ENCODE data around the gene NDC80. TPM values are rescaled to one million over a fixed set of nuclear protein-coding genes. Genes with fewer than 3 reads are reported as not detected.
"Not testable (repeated sequence)": the region's sequence is repeated elsewhere in the genome, so short reads cannot be mapped to it uniquely, and the experiment has no call there.

Gene NDC80
- polyA plus RNA-seq = 10 to 100 TPM in 2 of 4 donors, under 1 TPM in 2; 0.81 to 16.0 (median 6.9) TPM
- long read RNA-seq, donor 1 = 0 reads
- long read RNA-seq, donor 2, partial matches to known transcripts = 0 of 2 reads
- long read RNA-seq, donor 2, other reads (novel, unspliced or antisense) = 0 of 2 reads
- long read RNA-seq, donor 3, partial matches to known transcripts = 0 of 1 reads
- long read RNA-seq, donor 3, other reads (novel, unspliced or antisense) = 0 of 1 reads
- long read RNA-seq, donor 4 = 0 reads
- long read RNA-seq, donor 5 = 0 reads
- long read RNA-seq, donor 6 = 0 reads
- long read RNA-seq, donor 7, transcript NDC80-201 (17 exons, 2,172 nt) = major isoform, 10 of 10 reads
- long read RNA-seq, donor 7, partial matches to known transcripts = 0 of 10 reads
- long read RNA-seq, donor 7, other reads (novel, unspliced or antisense) = 0 of 10 reads
- long read RNA-seq, donor 8 = 0 reads
- long read RNA-seq, donor 9 = 0 reads
- long read RNA-seq, donor 10 = 0 reads

- Histone ChIP-seq H3K9me3 (ENCODE audit: control insufficient read depth in 2 of 2, insufficient read depth in 1 of 2, low read depth in 1 of 2, low read length in 1 of 2) (no peaks in the 10 kb centered on the region), H3K36me3 (ENCODE audit: control insufficient read depth in 3 of 3, insufficient read depth in 2 of 3, low read depth in 1 of 3, low read length in 3 of 3) (no peaks in the 10 kb centered on the region), H3K27me3 (ENCODE audit: control insufficient read depth in 3 of 3, insufficient read depth in 3 of 3, low read length in 3 of 3) (no peaks in the 10 kb centered on the region), H3K4me3 (ENCODE audit: low read depth in 1 of 3, low read length in 3 of 3) (peak within 1 kb of the TSS; percentile 67 to 80 (median 73)), H3K27ac (ENCODE audit: low read depth in 1 of 3, low read length in 2 of 3) (peak within 1 kb of the TSS; percentile 89 to 100 (median 93)), H3K4me1 (ENCODE audit: control insufficient read depth in 3 of 3, insufficient read depth in 2 of 3, low read depth in 1 of 3, low read length in 2 of 3) (peaks cover 0 to 18% (median 3%) of the 10 kb centered on the region in 3 donors)
- DNase-seq (peak; percentile 84 to 96), FAIRE-seq (no peak)
- 0 to 1% (median 0%) methylated on average over 55 of the region's 55 CpGs for WGBS, 3 donors
These were observed at the start of gene NDC80, which contains the start of gene METTL4 for GRCh38 chr18:2571200-2572170. TSS of gene NDC80 (plus strand) at chr18:2571557. CDS start at chr18:2572986, 1,429 bp downstream. TSS of gene METTL4 (minus strand) at chr18:2571505. CDS start at chr18:2567216, 4,289 bp downstream.

GRCh38 chr18:2522112-2522511 lies 49.2 kb upstream of the NDC80 start:
- H3K9me3 ChIP-seq (ENCODE audit: control insufficient read depth in 2 of 2, insufficient read depth in 1 of 2, low read depth in 1 of 2, low read length in 1 of 2) = no peaks in the 10 kb centered on the region
- 62 to 88% (median 77%) methylated on average over 4 of the region's 4 CpGs for WGBS, 3 donors

GRCh38 chr18:2524794-2525198 lies 46.6 kb upstream of the NDC80 start:
- not testable (repeated sequence) for H3K4me3 ChIP-seq (ENCODE audit: low read depth in 1 of 3, low read length in 3 of 3); H3K9me3 ChIP-seq (ENCODE audit: control insufficient read depth in 2 of 2, insufficient read depth in 1 of 2, low read depth in 1 of 2, low read length in 1 of 2); H3K4me1 ChIP-seq (ENCODE audit: control insufficient read depth in 3 of 3, insufficient read depth in 2 of 3, low read depth in 1 of 3, low read length in 2 of 3); DNase-seq; H3K27me3 ChIP-seq (ENCODE audit: control insufficient read depth in 3 of 3, insufficient read depth in 3 of 3, low read length in 3 of 3); FAIRE-seq; H3K27ac ChIP-seq (ENCODE audit: low read depth in 1 of 3, low read length in 2 of 3); H3K36me3 ChIP-seq (ENCODE audit: control insufficient read depth in 3 of 3, insufficient read depth in 2 of 3, low read depth in 1 of 3, low read length in 3 of 3)
- 8 to 29% (median 17%) methylated on average over 2 of the region's 2 CpGs for WGBS, 3 donors

More at GRCh38 chr18:2522112-2522511, 49.2 kb upstream of the NDC80 start:
- Histone ChIP-seq H3K27me3 (ENCODE audit: control insufficient read depth in 3 of 3, insufficient read depth in 3 of 3, low read length in 3 of 3) (no peaks in the 10 kb centered on the region), H3K36me3 (ENCODE audit: control insufficient read depth in 3 of 3, insufficient read depth in 2 of 3, low read depth in 1 of 3, low read length in 3 of 3) (no peaks in the 10 kb centered on the region), H3K27ac (ENCODE audit: low read depth in 1 of 3, low read length in 2 of 3) (no peak overlapping the region), H3K4me1 (ENCODE audit: control insufficient read depth in 3 of 3, insufficient read depth in 2 of 3, low read depth in 1 of 3, low read length in 2 of 3) (no peaks in the 10 kb centered on the region), H3K4me3 (ENCODE audit: low read depth in 1 of 3, low read length in 3 of 3) (no peak overlapping the region)
- FAIRE-seq (no peak), DNase-seq (no peak)

DNA sequence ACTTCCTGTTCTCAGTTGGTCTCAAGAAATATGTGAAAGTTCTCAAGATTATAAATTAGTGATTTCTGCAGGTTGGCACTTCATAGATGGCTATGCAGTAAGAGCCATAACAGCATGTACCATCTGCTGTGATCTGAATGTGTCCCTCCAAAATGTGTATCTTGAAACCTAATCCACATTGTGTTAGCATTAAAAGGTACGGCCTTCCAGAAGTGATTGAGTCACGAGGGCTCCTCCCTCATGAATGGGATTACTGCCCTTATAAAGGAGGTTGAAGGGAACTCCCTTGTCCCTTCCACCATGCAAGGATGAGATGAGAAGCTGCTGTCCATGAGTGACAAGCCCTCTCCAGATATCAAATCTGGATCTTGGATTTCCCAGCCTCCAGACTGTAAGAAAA lies 45.0 kb upstream of the NDC80 start:
- FAIRE-seq (no peak), DNase-seq (peak in 1 of 2 donors; percentile 5)
- no peak overlapping the region for H3K27ac ChIP-seq (ENCODE audit: low read depth in 1 of 3, low read length in 2 of 3)
- H3K4me3 ChIP-seq (ENCODE audit: low read depth in 1 of 3, low read length in 3 of 3) = no peak overlapping the region
- no peaks in the 10 kb centered on the region for H3K36me3 ChIP-seq (ENCODE audit: control insufficient read depth in 3 of 3, insufficient read depth in 2 of 3, low read depth in 1 of 3, low read length in 3 of 3)
- H3K9me3 ChIP-seq (ENCODE audit: control insufficient read depth in 2 of 2, insufficient read depth in 1 of 2, low read depth in 1 of 2, low read length in 1 of 2) = no peaks in the 10 kb centered on the region
- H3K27me3 ChIP-seq (ENCODE audit: control insufficient read depth in 3 of 3, insufficient read depth in 3 of 3, low read length in 3 of 3) = no peaks in the 10 kb centered on the region
- no peaks in the 10 kb centered on the region for H3K4me1 ChIP-seq (ENCODE audit: control insufficient read depth in 3 of 3, insufficient read depth in 2 of 3, low read depth in 1 of 3, low read length in 2 of 3)
- 25 to 70% (median 39%) methylated on average over 2 of the region's 2 CpGs for WGBS, 3 donors

GRCh38 chr18:2529154-2529553 lies 42.2 kb upstream of the NDC80 start:
- Histone ChIP-seq H3K9me3 (ENCODE audit: control insufficient read depth in 2 of 2, insufficient read depth in 1 of 2, low read depth in 1 of 2, low read length in 1 of 2) (no peaks in the 10 kb centered on the region), H3K27me3 (ENCODE audit: control insufficient read depth in 3 of 3, insufficient read depth in 3 of 3, low read length in 3 of 3) (no peaks in the 10 kb centered on the region), H3K27ac (ENCODE audit: low read depth in 1 of 3, low read length in 2 of 3) (no peak overlapping the region), H3K4me1 (ENCODE audit: control insufficient read depth in 3 of 3, insufficient read depth in 2 of 3, low read depth in 1 of 3, low read length in 2 of 3) (no peaks in the 10 kb centered on the region), H3K36me3 (ENCODE audit: control insufficient read depth in 3 of 3, insufficient read depth in 2 of 3, low read depth in 1 of 3, low read length in 3 of 3) (no peaks in the 10 kb centered on the region), H3K4me3 (ENCODE audit: low read depth in 1 of 3, low read length in 3 of 3) (no peak overlapping the region)
- FAIRE-seq = no peak
- 88 to 92% (median 92%) methylated on average over 7 of the region's 7 CpGs for WGBS, 3 donors
- no peak for DNase-seq

GRCh38 chr18:2531751-2532150 lies 39.6 kb upstream of the NDC80 start:
- no peak for FAIRE-seq
- Histone ChIP-seq H3K4me1 (ENCODE audit: control insufficient read depth in 3 of 3, insufficient read depth in 2 of 3, low read depth in 1 of 3, low read length in 2 of 3) (no peaks in the 10 kb centered on the region), H3K27me3 (ENCODE audit: control insufficient read depth in 3 of 3, insufficient read depth in 3 of 3, low read length in 3 of 3) (no peaks in the 10 kb centered on the region), H3K27ac (ENCODE audit: low read depth in 1 of 3, low read length in 2 of 3) (no peak overlapping the region), H3K4me3 (ENCODE audit: low read depth in 1 of 3, low read length in 3 of 3) (no peak overlapping the region), H3K9me3 (ENCODE audit: control insufficient read depth in 2 of 2, insufficient read depth in 1 of 2, low read depth in 1 of 2, low read length in 1 of 2) (no peaks in the 10 kb centered on the region), H3K36me3 (ENCODE audit: control insufficient read depth in 3 of 3, insufficient read depth in 2 of 3, low read depth in 1 of 3, low read length in 3 of 3) (no peaks in the 10 kb centered on the region)
- DNase-seq = no peak
- WGBS, 3 donors = 93 to 98% (median 95%) methylated on average over 2 of the region's 2 CpGs

DNA sequence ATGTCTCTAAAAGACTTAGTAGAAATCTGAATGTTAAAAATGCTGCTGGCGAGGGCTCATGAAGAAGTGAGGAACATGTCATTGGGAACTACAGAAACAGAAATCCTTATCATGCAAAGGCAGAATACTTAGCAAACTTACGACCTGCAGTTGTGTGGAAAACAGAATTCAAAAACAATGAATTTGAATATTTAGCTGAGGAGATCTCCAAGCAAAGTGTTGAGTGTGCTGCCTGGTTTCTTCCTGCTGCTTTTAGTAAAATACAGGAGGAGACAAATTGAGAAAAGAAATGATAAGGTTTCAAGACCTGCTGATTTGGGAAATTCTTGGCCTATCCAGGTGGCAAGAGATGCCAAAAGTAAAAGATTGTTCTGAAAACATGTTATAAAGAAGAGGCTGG lies 38.6 kb upstream of the NDC80 start:
- H3K9me3 ChIP-seq (ENCODE audit: control insufficient read depth in 2 of 2, insufficient read depth in 1 of 2, low read depth in 1 of 2, low read length in 1 of 2) = no peaks in the 10 kb centered on the region
- DNase-seq = no peak
- no peaks in the 10 kb centered on the region for H3K4me1 ChIP-seq (ENCODE audit: control insufficient read depth in 3 of 3, insufficient read depth in 2 of 3, low read depth in 1 of 3, low read length in 2 of 3)
- no peaks in the 10 kb centered on the region for H3K27me3 ChIP-seq (ENCODE audit: control insufficient read depth in 3 of 3, insufficient read depth in 3 of 3, low read length in 3 of 3)
- 95 to 96% (median 96%) methylated on average over 2 of the region's 2 CpGs for WGBS, 3 donors
- H3K27ac ChIP-seq (ENCODE audit: low read depth in 1 of 3, low read length in 2 of 3) = no peak overlapping the region
- FAIRE-seq = no peak
- no peaks in the 10 kb centered on the region for H3K36me3 ChIP-seq (ENCODE audit: control insufficient read depth in 3 of 3, insufficient read depth in 2 of 3, low read depth in 1 of 3, low read length in 3 of 3)
- H3K4me3 ChIP-seq (ENCODE audit: low read depth in 1 of 3, low read length in 3 of 3) = no peak overlapping the region

GRCh38 chr18:2534906-2535305 lies 36.5 kb upstream of the NDC80 start:
- WGBS, 3 donors = 93 to 100% (median 100%) methylated on average over 1 of the region's 1 CpG
- DNase-seq = no peak
- no peak for FAIRE-seq

More at GRCh38 chr18:2534906-2535305, 36.5 kb upstream of the NDC80 start:
- Histone ChIP-seq H3K27ac (ENCODE audit: low read depth in 1 of 3, low read length in 2 of 3) (no peak overlapping the region), H3K36me3 (ENCODE audit: control insufficient read depth in 3 of 3, insufficient read depth in 2 of 3, low read depth in 1 of 3, low read length in 3 of 3) (peaks cover 0 to 2% (median 2%) of the 10 kb centered on the region in 3 donors), H3K4me1 (ENCODE audit: control insufficient read depth in 3 of 3, insufficient read depth in 2 of 3, low read depth in 1 of 3, low read length in 2 of 3) (no peaks in the 10 kb centered on the region), H3K9me3 (ENCODE audit: control insufficient read depth in 2 of 2, insufficient read depth in 1 of 2, low read depth in 1 of 2, low read length in 1 of 2) (no peaks in the 10 kb centered on the region), H3K27me3 (ENCODE audit: control insufficient read depth in 3 of 3, insufficient read depth in 3 of 3, low read length in 3 of 3) (no peaks in the 10 kb centered on the region), H3K4me3 (ENCODE audit: low read depth in 1 of 3, low read length in 3 of 3) (no peak overlapping the region)

Data from small intestine (tissue), 16 donors.